Prostate gland (tissue), 2 donors: ENCODE results near the gene DAB1. TPM values are rescaled to one million over a fixed set of nuclear protein-coding genes. Genes with fewer than 3 reads are reported as not detected.

Experiments
- DNase-seq: peaks from one replicate; pipeline ENCODE4 v3.0.0-alpha.2; 2019; ENCODE audit warnings: low spot score
- H3K27ac ChIP-seq, 2 donors: fragments of 200-600 bp; sonication (generic); 2 replicates each; pipeline ENCODE4 v1.5.1; 2017 to 2019
- H3K27me3 ChIP-seq: fragments of 200-600 bp; sonication (generic); replicated peaks from 2 replicates; pipeline ENCODE4 v1.5.1; 2019; ENCODE audit not compliant: insufficient read depth
- H3K36me3 ChIP-seq, 2 donors: fragments of 200-600 bp; sonication (generic); 1 replicate in 1 of 2; 2 replicates in 1 of 2; pipeline versions ENCODE4 v1.5.1 to v1.8.1; 2017 to 2019
- H3K4me1 ChIP-seq: fragments of 200-600 bp; sonication (generic); replicated peaks from 2 replicates; pipeline ENCODE4 v1.5.1; 2019
- H3K4me3 ChIP-seq, 2 donors: fragments of 200-600 bp; sonication (generic); 2 replicates each; pipeline ENCODE4 v1.5.1; 2017 to 2019
- H3K9me3 ChIP-seq: fragments of 200-600 bp; sonication (generic); 2 replicates; pipeline ENCODE4 v1.5.1; 2017
- POLR2A ChIP-seq: fragments of 450-650 bp; IDR thresholded peaks from one replicate; pipeline ENCODE4 v1.6.1; 2016; ENCODE audit warnings: antibody characterized with exemption, mild to moderate bottlenecking
- POLR2AphosphoS5 ChIP-seq: sonication (generic); formaldehyde crosslinking; IDR thresholded peaks from one replicate; pipeline ENCODE4 v1.6.1; 2017; ENCODE audit warnings: antibody characterized with exemption
- WGBS: methylation state at CpG from one replicate; pipeline ENCODE4 v1.1.5; 2018; 5-methylcytosine and 5-hydroxymethylcytosine counted together
- intact Hi-C: fragments of 100-400 bp; cut with DNase I; formaldehyde crosslinking; loops from one replicate; pipeline ENCODE4 v1.14.2; 2022
- total RNA-seq, 2 donors: library from RNA; depleted of rRNA; stranded (reverse); fragments of >200 nt; gene quantifications; one replicate each; pipeline ENCODE4 v1.1.0, GENCODE V29; 2016
- TF ChIP-seq, protein P1 (sequence below), 4 experiments: fragments of 200-600 bp in 2 of 4; fragments of 450-650 bp in 2 of 4; sonication (generic) in 2 of 4; IDR thresholded peaks; 1 replicate in 3 of 4; 2 replicates in 1 of 4; pipeline ENCODE4 v1.5.1; 2016 to 2019; ENCODE audit warnings: antibody characterized with exemption in 4 of 4, mild to moderate bottlenecking in 2 of 4, moderate library complexity in 2 of 4

DAB1 gene
- total RNA-seq, 2 donors from 2014 or later = 0.64 to 3.6 TPM

DNA sequence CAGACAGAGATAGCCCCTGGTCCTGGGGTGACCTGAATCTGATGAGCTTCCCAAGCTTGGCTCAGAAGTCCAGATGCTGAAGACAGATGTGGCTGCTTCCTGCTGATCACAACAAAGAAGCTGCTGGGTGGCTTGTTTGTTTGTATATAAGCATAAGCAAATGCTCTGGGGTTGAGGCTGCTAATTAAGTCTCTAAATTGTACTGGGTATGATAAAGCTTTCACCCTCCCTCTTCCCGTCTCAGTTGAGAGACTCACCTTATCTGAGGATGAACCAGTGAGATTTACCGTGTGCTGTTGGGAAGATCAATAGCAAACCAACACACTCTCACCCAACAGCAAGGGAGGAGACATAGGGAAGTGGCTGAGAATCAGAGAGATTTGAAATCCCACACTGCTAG is 42.0 kb downstream of the DAB1 start:
- H3K27ac ChIP-seq = no peak overlapping the region
- no peak overlapping the region for H3K4me3 ChIP-seq
- 43% methylated on average over 2 of the region's 2 CpGs for WGBS
- intact Hi-C loops = no loop called here
- TF ChIP-seq, protein P1, sequence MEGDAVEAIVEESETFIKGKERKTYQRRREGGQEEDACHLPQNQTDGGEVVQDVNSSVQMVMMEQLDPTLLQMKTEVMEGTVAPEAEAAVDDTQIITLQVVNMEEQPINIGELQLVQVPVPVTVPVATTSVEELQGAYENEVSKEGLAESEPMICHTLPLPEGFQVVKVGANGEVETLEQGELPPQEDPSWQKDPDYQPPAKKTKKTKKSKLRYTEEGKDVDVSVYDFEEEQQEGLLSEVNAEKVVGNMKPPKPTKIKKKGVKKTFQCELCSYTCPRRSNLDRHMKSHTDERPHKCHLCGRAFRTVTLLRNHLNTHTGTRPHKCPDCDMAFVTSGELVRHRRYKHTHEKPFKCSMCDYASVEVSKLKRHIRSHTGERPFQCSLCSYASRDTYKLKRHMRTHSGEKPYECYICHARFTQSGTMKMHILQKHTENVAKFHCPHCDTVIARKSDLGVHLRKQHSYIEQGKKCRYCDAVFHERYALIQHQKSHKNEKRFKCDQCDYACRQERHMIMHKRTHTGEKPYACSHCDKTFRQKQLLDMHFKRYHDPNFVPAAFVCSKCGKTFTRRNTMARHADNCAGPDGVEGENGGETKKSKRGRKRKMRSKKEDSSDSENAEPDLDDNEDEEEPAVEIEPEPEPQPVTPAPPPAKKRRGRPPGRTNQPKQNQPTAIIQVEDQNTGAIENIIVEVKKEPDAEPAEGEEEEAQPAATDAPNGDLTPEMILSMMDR (IDR thresholded peaks at IDR 0.05) = no peak
- no peak for TF ChIP-seq POLR2A
- no peak for TF ChIP-seq POLR2AphosphoS5
- DNase-seq = no peak
- no peaks in the 10 kb centered on the region for H3K36me3 ChIP-seq
- no peaks in the 10 kb centered on the region for H3K27me3 ChIP-seq
- H3K4me1 ChIP-seq = no peaks in the 10 kb centered on the region
- no peaks in the 10 kb centered on the region for H3K9me3 ChIP-seq

DNA sequence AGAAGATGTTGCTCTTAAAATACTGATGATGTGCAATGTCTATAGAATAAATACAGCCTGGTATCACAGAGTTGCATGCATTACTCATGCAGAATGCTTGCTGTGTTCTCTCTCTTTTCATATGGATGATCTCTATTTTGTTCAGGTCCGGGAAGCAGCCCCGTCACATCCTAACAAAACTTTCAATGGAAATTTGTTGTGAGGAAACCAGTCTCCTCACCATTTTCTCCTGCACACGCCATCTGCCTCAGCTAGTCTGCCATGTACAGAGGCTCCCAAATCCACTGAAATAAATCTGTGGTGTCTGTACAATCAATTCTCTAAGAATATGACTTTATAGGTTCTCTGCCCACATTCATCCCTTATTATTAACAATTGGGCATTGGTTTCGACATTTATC is 42.4 kb downstream of the DAB1 start:
- intact Hi-C loops = no loop called here
- H3K4me3 ChIP-seq = no peak overlapping the region
- H3K27me3 ChIP-seq = no peaks in the 10 kb centered on the region
- TF ChIP-seq POLR2AphosphoS5 (no peak), POLR2A (no peak)
- TF ChIP-seq, protein P1 (IDR thresholded peaks at IDR 0.05) = no peak
- 88% methylated on average over 4 of the region's 4 CpGs for WGBS
- no peak for DNase-seq
- no peak overlapping the region for H3K27ac ChIP-seq
- no peaks in the 10 kb centered on the region for H3K4me1 ChIP-seq
- no peaks in the 10 kb centered on the region for H3K36me3 ChIP-seq
- no peaks in the 10 kb centered on the region for H3K9me3 ChIP-seq

DNA sequence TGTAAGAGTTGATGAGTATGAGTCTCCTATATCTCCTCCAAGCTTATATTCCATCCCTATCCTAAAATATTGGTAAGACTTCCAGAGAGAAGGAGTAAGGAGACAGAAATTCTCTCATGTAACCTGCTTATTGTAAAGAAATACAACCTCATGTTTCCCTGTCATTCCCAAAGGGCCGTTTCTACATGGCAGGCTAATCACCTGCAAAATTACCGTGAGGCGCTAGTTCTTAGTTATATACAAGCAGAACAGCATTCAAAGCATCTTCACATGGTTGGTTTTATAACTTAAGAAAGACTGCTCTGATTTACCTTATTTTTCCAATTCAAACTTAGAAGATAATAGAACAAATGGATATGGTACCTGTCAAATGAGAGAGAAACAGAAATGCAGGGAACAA is 42.9 kb downstream of the DAB1 start:
- intact Hi-C loops = no loop called here
- WGBS = 85% methylated on average over 3 of the region's 3 CpGs
- no peak overlapping the region for H3K4me3 ChIP-seq
- no peaks in the 10 kb centered on the region for H3K4me1 ChIP-seq
- no peak overlapping the region for H3K27ac ChIP-seq
- TF ChIP-seq, protein P1 (IDR thresholded peaks at IDR 0.05) = no peak
- TF ChIP-seq POLR2A (no peak), POLR2AphosphoS5 (no peak)
- H3K9me3 ChIP-seq = no peaks in the 10 kb centered on the region
- no peak for DNase-seq
- H3K36me3 ChIP-seq = no peaks in the 10 kb centered on the region
- H3K27me3 ChIP-seq = no peaks in the 10 kb centered on the region

DNA sequence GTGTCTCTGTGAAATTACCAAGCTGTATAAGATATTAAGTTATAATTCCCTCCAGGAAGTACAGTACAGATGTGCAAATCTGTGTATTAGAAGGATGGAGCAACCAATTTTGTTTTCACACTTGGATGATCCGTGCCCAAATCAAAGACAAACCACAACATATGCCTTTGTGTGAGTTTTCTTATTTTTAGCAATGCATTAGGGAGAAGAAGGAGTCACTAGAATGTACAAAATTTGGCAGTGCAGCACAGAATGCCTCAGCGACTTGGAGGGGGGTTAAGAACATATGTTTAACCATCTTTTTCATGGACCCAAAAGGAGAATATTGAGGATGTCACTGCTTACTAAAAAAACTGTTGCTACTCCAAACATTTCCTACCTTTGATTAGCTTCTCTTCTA is 45.3 kb downstream of the DAB1 start:
- intact Hi-C loops = no loop called here
- WGBS = 84% methylated on average over 2 of the region's 2 CpGs
- H3K9me3 ChIP-seq = no peaks in the 10 kb centered on the region
- no peaks in the 10 kb centered on the region for H3K4me1 ChIP-seq
- H3K4me3 ChIP-seq = no peak overlapping the region
- H3K27ac ChIP-seq = no peak overlapping the region
- TF ChIP-seq POLR2AphosphoS5 (no peak), POLR2A (no peak)
- TF ChIP-seq, protein P1 (IDR thresholded peaks at IDR 0.05) = no peak
- no peaks in the 10 kb centered on the region for H3K27me3 ChIP-seq
- H3K36me3 ChIP-seq = no peaks in the 10 kb centered on the region
- DNase-seq = no peak

DNA sequence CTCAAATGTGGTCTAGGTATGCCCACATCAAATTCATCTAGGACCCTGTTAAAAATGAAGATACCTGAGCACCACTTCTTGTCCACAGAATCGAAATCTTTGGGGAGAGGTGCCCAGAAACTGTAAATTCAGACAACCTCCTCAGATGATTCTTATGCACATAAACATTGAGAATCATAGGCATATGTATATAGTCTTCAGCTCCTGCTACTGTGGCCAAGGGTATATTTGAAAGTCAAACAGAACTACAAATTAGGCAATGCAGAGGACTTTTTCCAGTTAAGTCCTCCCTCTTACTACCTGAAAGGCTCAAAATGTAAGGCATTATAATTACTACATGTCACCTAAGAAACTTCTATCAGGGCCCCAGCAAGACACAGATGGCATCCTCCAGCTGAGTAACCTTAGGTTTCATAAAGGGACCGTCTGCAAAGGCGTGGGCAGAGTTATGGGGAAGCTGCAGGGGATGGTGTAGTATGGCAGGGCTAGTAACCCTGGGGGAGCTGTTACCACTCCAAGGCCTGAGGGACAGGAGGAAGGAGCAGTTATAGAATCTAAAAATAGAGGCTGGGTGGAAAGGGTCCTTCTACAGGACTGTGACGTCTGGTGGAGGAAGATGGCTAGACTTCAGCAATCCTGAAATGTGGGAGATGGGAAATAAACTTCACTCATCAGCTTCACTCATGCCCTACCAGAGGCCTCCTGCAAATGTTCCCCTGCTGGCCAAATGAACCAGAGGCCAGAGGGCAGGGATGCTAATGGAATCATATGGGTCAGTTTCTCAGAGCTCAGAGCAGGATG is 46.3 kb downstream of the DAB1 start:
- TF ChIP-seq, protein P1 (IDR thresholded peaks at IDR 0.05) = no peak
- TF ChIP-seq POLR2A (no peak), POLR2AphosphoS5 (no peak)
- Histone ChIP-seq H3K36me3 (no peaks in the 10 kb centered on the region), H3K4me3 (no peak overlapping the region), H3K27ac (no peak overlapping the region), H3K9me3 (no peaks in the 10 kb centered on the region), H3K4me1 (no peaks in the 10 kb centered on the region), H3K27me3 (no peaks in the 10 kb centered on the region)
- DNase-seq = no peak
- intact Hi-C loops = no loop called here
- 83% methylated on average over 4 of the region's 4 CpGs for WGBS
